Uterus (tissue), 2 donors: ENCODE measurements around the gene G2E3.

ENCODE experiments used
- CTCF ChIP-seq, 4 experiments: fragments of 200-600 bp in 2 of 4; fragments of 450-650 bp in 2 of 4; sonication (generic) in 2 of 4; IDR thresholded peaks; one replicate each; pipeline ENCODE4 v1.5.1; 2016 to 2019; ENCODE audit warnings: antibody characterized with exemption in 4 of 4, mild to moderate bottlenecking in 2 of 4, moderate library complexity in 1 of 4
- POLR2A ChIP-seq, 2 donors: fragments of 450-650 bp; IDR thresholded peaks; one replicate each; pipeline ENCODE4 v1.6.1; 2016; ENCODE audit warnings: antibody characterized with exemption in 2 of 2, mild to moderate bottlenecking in 1 of 2, moderate library complexity in 1 of 2

DNA sequence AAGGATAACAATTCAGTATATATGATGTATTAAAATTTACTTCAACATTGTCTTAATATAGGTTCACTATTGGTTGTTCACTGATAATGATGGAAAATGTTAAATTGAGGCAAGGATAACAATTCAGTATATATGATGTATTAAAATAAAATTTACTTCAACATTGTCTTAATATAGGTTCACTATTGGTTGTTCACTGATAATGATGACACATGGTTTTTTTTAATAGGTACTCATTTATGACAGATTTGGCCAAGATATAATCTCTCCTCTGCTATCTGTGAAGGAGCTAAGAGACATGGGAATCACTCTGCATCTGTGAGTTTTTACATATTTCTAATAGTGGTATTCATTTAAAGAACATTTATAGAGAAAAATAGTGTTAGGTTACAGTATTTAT is 71.3 kb downstream of the G2E3 start:
- TF ChIP-seq CTCF (IDR thresholded peaks at IDR 0.05): no peak
- no peak for TF ChIP-seq POLR2A (IDR thresholded peaks at IDR 0.05)
